Measurements from ENCODE around the gene RHO. TPM values are rescaled to one million over a fixed set of nuclear protein-coding genes. Genes with fewer than 3 reads are reported as not detected.

Gene RHO
- total RNA-seq, 3 donors from 2014 or later (not counting 1 experiment from before 2014, with no cell fraction given): not detected

DNA sequence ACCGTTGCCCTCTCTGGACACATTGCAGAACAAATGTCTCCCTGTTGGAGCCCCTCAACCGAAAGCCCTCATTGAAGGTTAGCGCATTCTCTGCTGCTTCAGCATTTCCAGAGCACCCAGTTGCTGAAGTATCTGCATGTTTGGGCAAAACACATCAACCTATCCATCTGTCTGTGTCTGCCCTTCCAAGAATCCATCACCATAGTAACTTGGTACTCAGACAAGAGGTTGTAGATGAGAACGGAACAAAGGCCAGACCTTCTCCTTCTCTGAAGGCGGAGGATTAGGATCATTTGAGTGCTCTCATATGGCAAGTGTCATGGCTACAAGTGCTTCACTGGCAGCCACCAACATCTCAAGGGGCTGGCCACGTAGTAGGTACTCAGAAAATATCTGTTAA, 23.1 kb upstream of the RHO start:
- H3K27ac Mint-ChIP-seq: no peak overlapping the region
- 98% methylated on average over 6 of the region's 6 CpGs for WGBS (ENCODE audit: insufficient coverage)

DNA sequence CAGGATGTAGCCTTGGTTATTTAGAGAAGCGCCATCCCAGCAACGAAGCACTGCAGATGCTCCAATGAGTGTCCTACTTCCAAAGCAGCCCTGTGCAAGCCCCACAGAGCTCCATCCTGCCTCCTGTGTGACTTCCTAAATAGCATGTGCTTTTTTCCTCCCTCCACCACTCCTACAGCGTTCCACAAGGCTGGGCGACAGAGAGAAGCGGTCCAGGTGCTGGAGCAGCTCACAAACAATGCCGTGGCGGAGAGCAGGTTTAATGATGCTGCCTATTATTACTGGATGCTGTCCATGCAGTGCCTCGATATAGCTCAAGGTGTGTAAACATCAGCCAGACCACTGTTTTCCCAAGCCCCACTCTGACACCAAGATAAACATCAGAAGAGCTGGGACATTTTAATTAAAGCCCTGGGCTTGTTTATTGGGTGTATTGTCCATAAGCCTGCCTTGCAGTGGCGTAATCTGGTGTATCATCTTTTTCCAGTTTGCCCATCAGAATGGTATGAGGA, 22.2 kb upstream of the RHO start:
- peaks cover 24% of the 10 kb centered on the region for H3K4me1 ChIP-seq (ENCODE audit: control insufficient read depth, insufficient read depth, low read length)
- no peak overlapping the region for H3K27ac ChIP-seq (ENCODE audit: low read length)
- H3K4me1 Mint-ChIP-seq: peaks cover 16 to 19% of the 10 kb centered on the region in 2 donors
- TF ChIP-seq, protein P1, sequence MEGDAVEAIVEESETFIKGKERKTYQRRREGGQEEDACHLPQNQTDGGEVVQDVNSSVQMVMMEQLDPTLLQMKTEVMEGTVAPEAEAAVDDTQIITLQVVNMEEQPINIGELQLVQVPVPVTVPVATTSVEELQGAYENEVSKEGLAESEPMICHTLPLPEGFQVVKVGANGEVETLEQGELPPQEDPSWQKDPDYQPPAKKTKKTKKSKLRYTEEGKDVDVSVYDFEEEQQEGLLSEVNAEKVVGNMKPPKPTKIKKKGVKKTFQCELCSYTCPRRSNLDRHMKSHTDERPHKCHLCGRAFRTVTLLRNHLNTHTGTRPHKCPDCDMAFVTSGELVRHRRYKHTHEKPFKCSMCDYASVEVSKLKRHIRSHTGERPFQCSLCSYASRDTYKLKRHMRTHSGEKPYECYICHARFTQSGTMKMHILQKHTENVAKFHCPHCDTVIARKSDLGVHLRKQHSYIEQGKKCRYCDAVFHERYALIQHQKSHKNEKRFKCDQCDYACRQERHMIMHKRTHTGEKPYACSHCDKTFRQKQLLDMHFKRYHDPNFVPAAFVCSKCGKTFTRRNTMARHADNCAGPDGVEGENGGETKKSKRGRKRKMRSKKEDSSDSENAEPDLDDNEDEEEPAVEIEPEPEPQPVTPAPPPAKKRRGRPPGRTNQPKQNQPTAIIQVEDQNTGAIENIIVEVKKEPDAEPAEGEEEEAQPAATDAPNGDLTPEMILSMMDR (IDR thresholded peaks at IDR 0.05): no peak
- H3K36me3 ChIP-seq (ENCODE audit: control insufficient read depth, insufficient read depth, low read length): no peaks in the 10 kb centered on the region
- H3K27me3 Mint-ChIP-seq (ENCODE audit: low read depth in 2 of 2): no peaks in the 10 kb centered on the region
- H3K9me3 Mint-ChIP-seq: no peaks in the 10 kb centered on the region
- H3K4me3 ChIP-seq (ENCODE audit: low read length): no peak overlapping the region
- H3K27me3 ChIP-seq (ENCODE audit: control insufficient read depth, insufficient read depth, low read length): no peaks in the 10 kb centered on the region
- intact Hi-C loops (cut with micrococcal nuclease): no loop called here
- ATAC-seq: no peak
- DNase-seq: no peak
- no peaks in the 10 kb centered on the region for H3K9me3 ChIP-seq (ENCODE audit: control insufficient read depth, insufficient read depth, low read length)
- no peak overlapping the region for H3K4me3 Mint-ChIP-seq
- WGBS (ENCODE audit: insufficient coverage): 97% methylated on average over 9 of the region's 9 CpGs
- H3K36me3 Mint-ChIP-seq: no peaks in the 10 kb centered on the region
- H3K27ac Mint-ChIP-seq: no peak overlapping the region

More for the DNA sequence above, 23.1 kb upstream of the RHO start:
- intact Hi-C loops (cut with micrococcal nuclease): no loop called here
- Histone ChIP-seq H3K4me1 (ENCODE audit: control insufficient read depth, insufficient read depth, low read length) (peaks cover 20% of the 10 kb centered on the region), H3K27ac (ENCODE audit: low read length) (no peak overlapping the region), H3K27me3 (ENCODE audit: control insufficient read depth, insufficient read depth, low read length) (no peaks in the 10 kb centered on the region), H3K4me3 (ENCODE audit: low read length) (no peak overlapping the region), H3K36me3 (ENCODE audit: control insufficient read depth, insufficient read depth, low read length) (no peaks in the 10 kb centered on the region), H3K9me3 (ENCODE audit: control insufficient read depth, insufficient read depth, low read length) (no peaks in the 10 kb centered on the region)
- no peaks in the 10 kb centered on the region for H3K36me3 Mint-ChIP-seq
- H3K27me3 Mint-ChIP-seq (ENCODE audit: low read depth in 2 of 2): peaks cover 0 to 4% of the 10 kb centered on the region in 2 donors
- no peak for ATAC-seq
- TF ChIP-seq, protein P1 (IDR thresholded peaks at IDR 0.05): no peak
- no peak overlapping the region for H3K4me3 Mint-ChIP-seq
- H3K4me1 Mint-ChIP-seq: peaks cover 10 to 11% of the 10 kb centered on the region in 2 donors
- no peaks in the 10 kb centered on the region for H3K9me3 Mint-ChIP-seq
- DNase-seq: no peak

- ATAC-seq: no peak
- no peak overlapping the region for H3K4me3 Mint-ChIP-seq
- no peaks in the 10 kb centered on the region for H3K36me3 Mint-ChIP-seq
- no peak overlapping the region for H3K27ac Mint-ChIP-seq
- DNase-seq: no peak
- H3K36me3 ChIP-seq (ENCODE audit: control insufficient read depth, insufficient read depth, low read length): no peaks in the 10 kb centered on the region
- H3K9me3 ChIP-seq (ENCODE audit: control insufficient read depth, insufficient read depth, low read length): no peaks in the 10 kb centered on the region
- intact Hi-C loops (cut with micrococcal nuclease): no loop called here
- no peaks in the 10 kb centered on the region for H3K27me3 ChIP-seq (ENCODE audit: control insufficient read depth, insufficient read depth, low read length)
- H3K4me3 ChIP-seq (ENCODE audit: low read length): no peak overlapping the region
- WGBS (ENCODE audit: insufficient coverage): 92% methylated on average over 9 of the region's 9 CpGs
- H3K27me3 Mint-ChIP-seq (ENCODE audit: low read depth in 2 of 2): no peaks in the 10 kb centered on the region
- H3K4me1 ChIP-seq (ENCODE audit: control insufficient read depth, insufficient read depth, low read length): peaks cover 24% of the 10 kb centered on the region
- TF ChIP-seq, protein P1 (IDR thresholded peaks at IDR 0.05): no peak
- no peaks in the 10 kb centered on the region for H3K9me3 Mint-ChIP-seq
- peaks cover 16 to 20% of the 10 kb centered on the region in 2 donors for H3K4me1 Mint-ChIP-seq
- no peak overlapping the region for H3K27ac ChIP-seq (ENCODE audit: low read length)
These were observed 21.1 kb upstream of the RHO start for GRCh38 chr3:129507181-129507831.

DNA sequence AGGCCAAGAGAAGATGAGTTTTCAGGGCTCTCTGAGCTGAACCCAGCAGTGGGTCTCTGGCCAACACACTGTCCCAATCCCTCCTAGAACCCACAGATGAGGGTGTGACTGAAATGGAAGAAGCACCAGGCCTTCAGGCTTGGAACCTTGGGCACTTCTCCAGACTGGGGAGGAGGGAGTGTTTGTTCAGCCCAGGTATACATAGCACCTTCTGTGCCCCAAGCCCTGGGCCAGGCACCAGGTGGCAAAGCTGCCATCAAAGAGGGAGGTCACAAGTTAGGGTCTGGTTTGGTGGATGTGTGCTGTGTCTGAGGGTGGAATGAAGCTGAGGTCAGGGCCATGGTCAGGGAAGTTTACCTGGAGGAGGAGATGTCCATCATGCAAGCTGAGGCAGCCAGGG, 15.8 kb upstream of the RHO start:
- Histone ChIP-seq H3K4me1 (ENCODE audit: control insufficient read depth, insufficient read depth, low read length) (peaks cover 4% of the 10 kb centered on the region), H3K27ac (ENCODE audit: low read length) (no peak overlapping the region), H3K4me3 (ENCODE audit: low read length) (no peak overlapping the region), H3K36me3 (ENCODE audit: control insufficient read depth, insufficient read depth, low read length) (no peaks in the 10 kb centered on the region), H3K27me3 (ENCODE audit: control insufficient read depth, insufficient read depth, low read length) (no peaks in the 10 kb centered on the region), H3K9me3 (ENCODE audit: control insufficient read depth, insufficient read depth, low read length) (no peaks in the 10 kb centered on the region)
- DNase-seq (no peak), ATAC-seq (no peak)
- Mint-ChIP-seq H3K4me3 (no peak overlapping the region), H3K27ac (no peak overlapping the region), H3K36me3 (no peaks in the 10 kb centered on the region), H3K27me3 (ENCODE audit: low read depth in 2 of 2) (no peaks in the 10 kb centered on the region), H3K9me3 (no peaks in the 10 kb centered on the region), H3K4me1 (peaks cover 7 to 9% of the 10 kb centered on the region in 2 donors)
- intact Hi-C loops (cut with micrococcal nuclease): no loop called here
- TF ChIP-seq, protein P1 (IDR thresholded peaks at IDR 0.05): no peak

All from natural killer cell (primary cell).